HepG2 (cell line): Measurements from ENCODE around the gene AHCYL1. TPM values are rescaled to one million over a fixed set of nuclear protein-coding genes. Genes with fewer than 3 reads are reported as not detected.

Source experiments
- CEBPB ChIP-seq: IDR thresholded peaks from 2 replicates; pipeline ENCODE4 v1.6.1; 2011; ENCODE audit warnings: low read depth, low read length, improper control_type of control experiment, borderline replicate concordance
- CEBPG ChIP-seq: IDR thresholded peaks from 2 replicates; pipeline ENCODE4 v1.6.1; 2016
- E2F1 ChIP-seq: sonication (generic); formaldehyde crosslinking; IDR thresholded peaks from 2 replicates; pipeline ENCODE4 v1.5.0; 2020; ENCODE audit warnings: missing genetic modification reagents
- HNRNPH1 ChIP-seq: fragments of 200-400 bp; formaldehyde crosslinking; optimal IDR thresholded peaks from 2 replicates; pipeline ENCODE3; 2017; ENCODE audit warnings: mild to moderate bottlenecking, low read depth, low read length
- SMARCE1 ChIP-seq: fragments of 450-650 bp; IDR thresholded peaks from 2 replicates; pipeline ENCODE4 v1.6.1; 2017; ENCODE audit warnings: borderline replicate concordance
- SNAPC4 ChIP-seq: sonication (generic); formaldehyde crosslinking; IDR thresholded peaks from 2 replicates; pipeline ENCODE4 v1.4.0; 2020; ENCODE audit warnings: mild to moderate bottlenecking, missing genetic modification reagents
- ZNF34 ChIP-seq: sonication (generic); formaldehyde crosslinking; IDR thresholded peaks from 2 replicates; pipeline ENCODE4 v1.4.0; 2020; ENCODE audit warnings: mild to moderate bottlenecking, missing genetic modification reagents, borderline replicate concordance
- ZNF441 ChIP-seq: sonication (generic); formaldehyde crosslinking; IDR thresholded peaks from 2 replicates; pipeline ENCODE4 v1.7.0; 2021; ENCODE audit warnings: missing genetic modification reagents, borderline replicate concordance
- ZNF7 ChIP-seq: IDR thresholded peaks from 2 replicates; pipeline ENCODE4 v1.6.1; 2016; ENCODE audit warnings: missing biosample characterization, missing genetic modification reagents
- ZNF768 ChIP-seq: sonication (generic); formaldehyde crosslinking; IDR thresholded peaks from 2 replicates; pipeline ENCODE4 v1.4.0; 2020; ENCODE audit warnings: missing genetic modification reagents
- ZNF790 ChIP-seq: sonication (generic); formaldehyde crosslinking; IDR thresholded peaks from 2 replicates; pipeline ENCODE4 v1.8.0; 2022; ENCODE audit warnings: missing genetic modification reagents, mild to moderate bottlenecking, borderline replicate concordance
- polyA plus RNA-seq, 8 experiments: library from polyadenylated mRNA; depleted of rRNA in 3 of 8; stranded (reverse) in 7 of 8; unstranded in 1 of 8; fragments of >200 nt; fragmentation: Illumina TruSeq in 4 of 8; extraction: Trizol in 4 of 8; gene quantifications; 2 replicates each; pipeline versions ENCODE4 v1.2.1 to v1.2.3, GENCODE V29; 2011 to 2016; ENCODE audit warnings: low read depth in 4 of 8, missing spikeins in 1 of 8, mixed read lengths in 1 of 8; ENCODE audit not compliant: insufficient read depth in 1 of 8
- total RNA-seq, 5 experiments: library from RNA; depleted of rRNA; stranded (reverse); fragments of >200 nt; fragmentation: Illumina TruSeq; extraction: Trizol; gene quantifications; 2 replicates each; pipeline ENCODE4 v1.2.3, GENCODE V29; 2016; ENCODE audit warnings: low read depth in 1 of 5

AHCYL1 gene
- total and polyA plus RNA-seq, 2 of the 13 experiments (the other 11 are each of a cell fraction or from before 2014, with no cell fraction given) = 40.9 to 76.3 TPM

GRCh38 chr1:109977657-109978378, 6.7 kb upstream of the AHCYL1 start (continued):
- TF ChIP-seq SNAPC4 (CRISPR knock-in tag) (no peak), E2F1 (CRISPR knock-in tag) (no peak), SMARCE1 (no peak), HNRNPH1 (no peak), ZNF790 (CRISPR knock-in tag) (no peak), ZNF7 (CRISPR knock-in tag) (no peak), ZNF441 (CRISPR knock-in tag) (no peak), ZNF768 (CRISPR knock-in tag) (peak; percentile 61; the same call in 1 of the 2 replicates), CEBPG (CRISPR knock-in tag) (peak; percentile 18; the same call in 1 of the 2 replicates), ZNF34 (CRISPR knock-in tag) (no peak), CEBPB (0 out of 2 replicates have a peak, but pooled peaks have one; percentile 16)
- TF ChIP-seq, all 625 proteins: peak for 4
